ENCODE data around the gene IDUA. TPM values are rescaled to one million over a fixed set of nuclear protein-coding genes. Genes with fewer than 3 reads are reported as not detected.
A peak's percentile ranks its signal among the peaks of the same experiment; 100 is the strongest.
"Not testable (repeated sequence)": the region's sequence is repeated elsewhere in the genome, so short reads cannot be mapped to it uniquely, and the experiment has no call there.

Gene IDUA
- polyA plus RNA-seq, 1 experiment: 13.2 TPM

DNA sequence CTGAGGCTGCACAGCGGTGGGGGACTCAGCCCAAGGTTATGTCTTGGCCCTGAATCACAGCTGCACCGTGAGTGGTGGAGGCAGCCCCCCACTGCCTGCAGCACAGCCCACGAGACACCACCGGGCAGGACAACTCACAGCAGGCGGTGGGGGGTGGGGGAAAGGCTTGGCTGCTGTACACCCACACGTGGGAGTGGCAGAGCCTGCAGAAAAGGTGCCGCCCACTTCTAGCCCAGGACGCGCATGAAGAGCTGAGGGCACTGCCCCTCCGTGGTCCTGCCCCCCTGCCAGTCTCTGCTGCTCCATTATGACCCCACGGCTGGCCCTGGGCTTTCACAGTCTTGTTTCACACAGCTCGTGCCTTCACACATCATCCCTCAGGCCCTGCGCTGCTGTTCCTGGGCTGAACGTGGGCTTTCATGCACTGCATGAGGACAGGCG, 65.4 kb downstream of the IDUA start:
- ChIA-PET CTCF (no interaction called here), POLR2A (no interaction called here)
- Histone ChIP-seq H3K36me3 (ENCODE audit: control insufficient read depth, insufficient read depth, low read length) (no peaks in the 10 kb centered on the region), H3K27me3 (ENCODE audit: control insufficient read depth, insufficient read depth, low read length) (peaks cover 19% of the 10 kb centered on the region), H3K4me3 (ENCODE audit: low read depth, low read length) (no peak overlapping the region)
- DNase-seq (ENCODE audit: low read depth): no peak
- TF ChIP-seq, protein P1, sequence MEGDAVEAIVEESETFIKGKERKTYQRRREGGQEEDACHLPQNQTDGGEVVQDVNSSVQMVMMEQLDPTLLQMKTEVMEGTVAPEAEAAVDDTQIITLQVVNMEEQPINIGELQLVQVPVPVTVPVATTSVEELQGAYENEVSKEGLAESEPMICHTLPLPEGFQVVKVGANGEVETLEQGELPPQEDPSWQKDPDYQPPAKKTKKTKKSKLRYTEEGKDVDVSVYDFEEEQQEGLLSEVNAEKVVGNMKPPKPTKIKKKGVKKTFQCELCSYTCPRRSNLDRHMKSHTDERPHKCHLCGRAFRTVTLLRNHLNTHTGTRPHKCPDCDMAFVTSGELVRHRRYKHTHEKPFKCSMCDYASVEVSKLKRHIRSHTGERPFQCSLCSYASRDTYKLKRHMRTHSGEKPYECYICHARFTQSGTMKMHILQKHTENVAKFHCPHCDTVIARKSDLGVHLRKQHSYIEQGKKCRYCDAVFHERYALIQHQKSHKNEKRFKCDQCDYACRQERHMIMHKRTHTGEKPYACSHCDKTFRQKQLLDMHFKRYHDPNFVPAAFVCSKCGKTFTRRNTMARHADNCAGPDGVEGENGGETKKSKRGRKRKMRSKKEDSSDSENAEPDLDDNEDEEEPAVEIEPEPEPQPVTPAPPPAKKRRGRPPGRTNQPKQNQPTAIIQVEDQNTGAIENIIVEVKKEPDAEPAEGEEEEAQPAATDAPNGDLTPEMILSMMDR (IDR thresholded peaks at IDR 0.05; ENCODE audit: insufficient read depth, low read depth, low read length): no peak

- TF ChIP-seq, protein P1 (IDR thresholded peaks at IDR 0.05; ENCODE audit: insufficient read depth, low read depth, low read length): no peak
- peaks cover 19% of the 10 kb centered on the region for H3K27me3 ChIP-seq (ENCODE audit: control insufficient read depth, insufficient read depth, low read length)
- H3K4me3 ChIP-seq (ENCODE audit: low read depth, low read length): peak overlapping the region; percentile 21
- peak; percentile 85 for DNase-seq (ENCODE audit: low read depth)
- no peaks in the 10 kb centered on the region for H3K36me3 ChIP-seq (ENCODE audit: control insufficient read depth, insufficient read depth, low read length)
- ChIA-PET CTCF (interaction anchor here (0.6 to 0.9 kb wide), 2 partner anchors 12 to 378 kb away, joined by 3 read pairs; no protein-coding TSS in a partner anchor), POLR2A (interaction anchor here (0.6 kb wide), 1 partner anchor 66 kb away, joined by 7 read pairs; the partner anchor contains the start of gene IDUA)
These were observed 66.3 kb downstream of the IDUA start for GRCh38 chr4:1053080-1053661.

DNA sequence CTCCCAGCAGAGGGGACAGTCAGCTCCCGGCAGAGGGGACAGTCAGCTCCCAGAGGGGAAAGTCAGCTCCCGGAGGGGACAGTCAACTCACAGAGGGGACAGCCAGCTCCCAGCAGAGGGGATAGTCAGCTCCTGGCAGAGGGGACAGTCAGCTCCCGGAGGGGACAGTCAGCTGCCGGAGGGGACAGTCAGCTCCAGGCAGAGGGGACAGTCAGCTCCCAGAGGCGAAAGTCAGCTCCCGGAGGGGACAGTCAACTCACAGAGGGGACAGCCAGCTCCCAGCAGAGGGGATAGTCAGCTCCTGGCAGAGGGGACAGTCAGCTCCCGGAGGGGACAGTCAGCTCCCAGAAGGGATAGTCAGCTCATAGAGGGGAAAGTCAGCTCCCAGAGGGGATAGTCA, 67.0 kb downstream of the IDUA start:
- POLR2A ChIA-PET: interaction anchor here (0.6 kb wide), 1 partner anchor 236 kb away, joined by 3 read pairs; no protein-coding TSS in a partner anchor
- CTCF ChIA-PET: interaction anchor here (0.6 to 0.9 kb wide), 2 partner anchors 12 to 378 kb away, joined by 3 read pairs; no protein-coding TSS in a partner anchor

More for the DNA sequence above, 67.0 kb downstream of the IDUA start:
- DNase-seq (ENCODE audit: low read depth); H3K4me3 ChIP-seq (ENCODE audit: low read depth, low read length); H3K36me3 ChIP-seq (ENCODE audit: control insufficient read depth, insufficient read depth, low read length): not testable (repeated sequence)
- peaks cover 22% of the 10 kb centered on the region for H3K27me3 ChIP-seq (ENCODE audit: control insufficient read depth, insufficient read depth, low read length)

Other genes starting within 250 kb of the IDUA start
- 0.15 TPM in 1 of 2 replicates, not detected in the other for gene CPLX1, start 160.9 kb upstream of the IDUA start, polyA plus RNA-seq (2011; rRNA removed)
- gene GAK, start 54.7 kb upstream of the IDUA start, polyA plus RNA-seq (2011; rRNA removed): 20.0 and 26.3 TPM in 2 replicates
- 44.7 and 77.8 TPM in 2 replicates for gene TMEM175, start 54.6 kb upstream of the IDUA start, polyA plus RNA-seq (2011; rRNA removed)
- gene DGKQ, start 13.5 kb upstream of the IDUA start, polyA plus RNA-seq (2011; rRNA removed): 3.7 and 6.5 TPM in 2 replicates
- 0.09 TPM in 1 of 2 replicates, not detected in the other for gene SLC26A1, start 6.4 kb downstream of the IDUA start, polyA plus RNA-seq (2011; rRNA removed)
- 9.1 and 21.2 TPM in 2 replicates for gene FGFRL1, start 24.6 kb downstream of the IDUA start, polyA plus RNA-seq (2011; rRNA removed)
- gene RNF212, start 126.5 kb downstream of the IDUA start, polyA plus RNA-seq (2011; rRNA removed): 2.9 TPM in 2 replicates
- gene SPON2, start 185.5 kb downstream of the IDUA start, polyA plus RNA-seq (2011; rRNA removed): 8.8 and 11.6 TPM in 2 replicates